Neuronal stem cell (in vitro differentiated cells): ENCODE data around the gene PRDM8.
A peak's percentile ranks its signal among the peaks of the same experiment; 100 is the strongest.

ENCODE experiments used
- DNase-seq: peaks from one replicate; pipeline ENCODE4 v3.0.0-alpha.2; 2013; ENCODE audit warnings: low spot score
- H2AFZ ChIP-seq: one replicate; pipeline ENCODE4 v1.6.1; 2013; ENCODE audit warnings: mild to moderate bottlenecking, low read length, inconsistent platforms
- H2AK5ac ChIP-seq: 2 replicates; pipeline ENCODE4 v1.6.1; 2013; ENCODE audit warnings: low read depth, mild to moderate bottlenecking, inconsistent platforms, low read length, moderate library complexity, mixed read lengths
- H2BK120ac ChIP-seq: 2 replicates; pipeline ENCODE4 v1.6.1; 2013; ENCODE audit warnings: low read depth, mild to moderate bottlenecking, inconsistent platforms, low read length, moderate library complexity, mixed read lengths
- H2BK12ac ChIP-seq: one replicate; pipeline ENCODE4 v1.6.1; 2013; ENCODE audit warnings: low read length, inconsistent platforms
- H2BK15ac ChIP-seq: 2 replicates; pipeline ENCODE4 v1.6.1; 2013; ENCODE audit warnings: mild to moderate bottlenecking, low read length, inconsistent platforms, mixed read lengths
- H2BK5ac ChIP-seq: one replicate; pipeline ENCODE4 v1.6.1; 2013; ENCODE audit warnings: inconsistent platforms, mild to moderate bottlenecking, low read length, moderate library complexity
- H3K14ac ChIP-seq: one replicate; pipeline ENCODE4 v1.6.1; 2013; ENCODE audit warnings: low read length, inconsistent platforms
- H3K18ac ChIP-seq: 2 replicates; pipeline ENCODE4 v1.6.1; 2013; ENCODE audit warnings: low read length, inconsistent platforms
- H3K23ac ChIP-seq: 2 replicates; pipeline ENCODE4 v1.6.1; 2013; ENCODE audit warnings: low read depth, mild to moderate bottlenecking, mixed read lengths, low read length, inconsistent platforms; ENCODE audit not compliant: poor library complexity
- H3K27ac ChIP-seq: replicated peaks from 3 replicates; pipeline ENCODE4 v1.5.1; 2013; ENCODE audit warnings: low read length, inconsistent platforms
- H3K27me3 ChIP-seq, 3 experiments: 2 replicates each; pipeline ENCODE4 v1.6.1; 2013; ENCODE audit warnings: low read length in 3 of 3, mild to moderate bottlenecking in 2 of 3, inconsistent platforms in 1 of 3, low read depth in 1 of 3, mixed read lengths in 1 of 3, moderate library complexity in 1 of 3; ENCODE audit not compliant: control insufficient read depth in 3 of 3, insufficient read depth in 3 of 3
- H3K36me3 ChIP-seq, 2 donors: replicated peaks in 1 of 2; 2 replicates each; pipeline ENCODE4 v1.6.1; 2013; ENCODE audit warnings: low read length in 2 of 2; ENCODE audit not compliant: control insufficient read depth in 2 of 2, insufficient read depth in 2 of 2
- H3K4ac ChIP-seq: 2 replicates; pipeline ENCODE4 v1.6.1; 2013; ENCODE audit warnings: inconsistent platforms, mild to moderate bottlenecking, low read length, moderate library complexity
- H3K4me1 ChIP-seq, 2 donors: 1 replicate in 1 of 2; 2 replicates in 1 of 2; pipeline ENCODE4 v1.6.1; 2013; ENCODE audit warnings: low read length in 2 of 2, low read depth in 1 of 2; ENCODE audit not compliant: control insufficient read depth in 2 of 2, insufficient read depth in 1 of 2
- H3K4me2 ChIP-seq: one replicate; pipeline ENCODE4 v1.6.1; 2013; ENCODE audit warnings: mild to moderate bottlenecking, low read length, inconsistent platforms; ENCODE audit not compliant: insufficient read depth, poor library complexity, severe bottlenecking
- H3K4me3 ChIP-seq, 2 donors: 2 replicates each; pipeline ENCODE4 v1.5.1; 2013; ENCODE audit warnings: low read length in 2 of 2, mild to moderate bottlenecking in 2 of 2, inconsistent platforms in 1 of 2, moderate library complexity in 1 of 2
- H3K79me1 ChIP-seq: one replicate; pipeline ENCODE4 v1.6.1; 2013; ENCODE audit warnings: low read depth, mild to moderate bottlenecking, inconsistent platforms, low read length, moderate library complexity
- H3K9ac ChIP-seq: one replicate; pipeline ENCODE4 v1.6.1; 2013; ENCODE audit warnings: mild to moderate bottlenecking, low read depth, low read length, inconsistent platforms; ENCODE audit not compliant: poor library complexity
- H3K9me3 ChIP-seq, 2 donors: replicated peaks in 1 of 2; 2 replicates each; pipeline versions ENCODE3 to v1.6.1; 2013; ENCODE audit warnings: low read length in 2 of 2, mild to moderate bottlenecking in 2 of 2, inconsistent platforms in 1 of 2, low read depth in 1 of 2, mixed read lengths in 1 of 2, moderate library complexity in 1 of 2; ENCODE audit not compliant: control insufficient read depth in 2 of 2, insufficient read depth in 1 of 2
- H4K8ac ChIP-seq: one replicate; pipeline ENCODE4 v1.6.1; 2013; ENCODE audit warnings: low read depth, mild to moderate bottlenecking, inconsistent platforms, low read length, moderate library complexity
- H4K91ac ChIP-seq: one replicate; pipeline ENCODE4 v1.6.1; 2013; ENCODE audit warnings: low read length, low read depth, mild to moderate bottlenecking, inconsistent platforms; ENCODE audit not compliant: poor library complexity
- WGBS, 2 donors: extraction: QIAGEN DNeasy Blood & Tissue Kit; methylation state at CpG; one replicate each; pipeline ENCODE4 v1.1.7; 2013; ENCODE audit warnings: missing lambda C conversion rate in 2 of 2, mixed read lengths in 1 of 2; ENCODE audit not compliant: insufficient read length in 2 of 2, insufficient replicate concordance in 1 of 2; ENCODE audit errors: extremely low coverage in 2 of 2; 5-methylcytosine and 5-hydroxymethylcytosine counted together

Gene PRDM8

GRCh38 chr4:80219301-80220025 is 22.2 kb downstream of the PRDM8 start:
- Histone ChIP-seq H2AK5ac (no peak overlapping the region), H3K27me3 (peaks cover 0 to 7% (median 0%) of the 10 kb centered on the region in 3 experiments), H2BK120ac (no peak overlapping the region), H3K4me3 (no peak overlapping the region), H4K91ac (no peak overlapping the region), H2BK5ac (no peak overlapping the region), H3K4me2 (no peak overlapping the region), H3K79me1 (no peaks in the 10 kb centered on the region), H3K9ac (no peak overlapping the region), H3K18ac (no peak overlapping the region), H2AFZ (no peak overlapping the region), H4K8ac (no peak overlapping the region), H3K4me1 (no peaks in the 10 kb centered on the region), H3K27ac (no peak overlapping the region), H3K23ac (no peak overlapping the region), H3K4ac (no peak overlapping the region), H2BK15ac (no peak overlapping the region), H2BK12ac (no peak overlapping the region), H3K9me3 (no peaks in the 10 kb centered on the region), H3K14ac (no peak overlapping the region), H3K36me3 (no peaks in the 10 kb centered on the region)
- WGBS, 2 donors, result no CpG with 5 or more reads among the region's 5 CpGs
- peak; percentile 51 for DNase-seq

DNA sequence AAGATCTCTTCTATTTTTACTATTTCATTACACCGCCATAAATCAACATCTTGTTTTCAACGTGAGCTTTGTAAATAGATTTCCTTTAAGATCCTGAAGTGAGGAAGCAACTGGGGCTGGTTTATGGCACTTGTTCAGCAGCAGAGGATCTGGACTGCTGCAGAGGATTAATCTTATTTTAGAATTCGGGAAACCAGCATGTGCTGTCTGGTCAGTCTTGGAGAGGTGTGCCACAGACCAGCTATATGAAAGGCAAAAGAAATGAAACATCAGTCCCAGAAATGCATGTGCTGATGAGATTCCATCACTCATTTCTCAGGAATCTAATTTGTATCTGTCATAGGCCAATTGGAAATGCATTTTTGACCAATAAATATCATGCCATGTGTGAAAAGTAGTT is 23.4 kb downstream of the PRDM8 start:
- Histone ChIP-seq H3K9me3 (no peaks in the 10 kb centered on the region), H3K79me1 (no peaks in the 10 kb centered on the region), H2BK5ac (no peak overlapping the region), H4K8ac (no peak overlapping the region), H3K27me3 (peaks cover 0 to 7% (median 0%) of the 10 kb centered on the region in 3 experiments), H2BK12ac (no peak overlapping the region), H3K4me3 (no peak overlapping the region), H3K18ac (no peak overlapping the region), H3K14ac (no peak overlapping the region), H2BK120ac (no peak overlapping the region), H3K9ac (no peak overlapping the region), H3K36me3 (no peaks in the 10 kb centered on the region), H3K4me1 (no peaks in the 10 kb centered on the region), H3K23ac (no peak overlapping the region), H4K91ac (no peak overlapping the region), H2AFZ (no peak overlapping the region), H2AK5ac (no peak overlapping the region), H3K27ac (no peak overlapping the region), H3K4me2 (no peak overlapping the region), H3K4ac (no peak overlapping the region), H2BK15ac (no peak overlapping the region)
- WGBS, 2 donors, result no CpG with 5 or more reads among the region's 3 CpGs
- no peak for DNase-seq

- Histone ChIP-seq H3K18ac (no peak overlapping the region), H3K4me1 (no peaks in the 10 kb centered on the region), H3K4me2 (no peak overlapping the region), H3K14ac (no peak overlapping the region), H3K4ac (no peak overlapping the region), H3K36me3 (no peaks in the 10 kb centered on the region), H2AFZ (no peak overlapping the region), H2BK12ac (no peak overlapping the region), H3K79me1 (no peaks in the 10 kb centered on the region), H3K9ac (no peak overlapping the region), H2BK15ac (no peak overlapping the region), H2BK5ac (no peak overlapping the region), H3K4me3 (no peak overlapping the region), H2BK120ac (no peak overlapping the region), H3K27me3 (peaks cover 0 to 7% (median 0%) of the 10 kb centered on the region in 3 experiments), H3K27ac (no peak overlapping the region), H2AK5ac (no peak overlapping the region), H3K9me3 (no peaks in the 10 kb centered on the region), H4K8ac (no peak overlapping the region), H3K23ac (no peak overlapping the region), H4K91ac (no peak overlapping the region)
- no peak for DNase-seq
These were observed 23.9 kb downstream of the PRDM8 start for GRCh38 chr4:80221161-80221560.

GRCh38 chr4:80225595-80225994 is 28.3 kb downstream of the PRDM8 start:
- H3K27me3 ChIP-seq, result peaks cover 0 to 2% (median 0%) of the 10 kb centered on the region in 3 experiments

More at GRCh38 chr4:80225595-80225994, 28.3 kb downstream of the PRDM8 start:
- Histone ChIP-seq H3K4me3 (no peak overlapping the region), H2BK12ac (no peak overlapping the region), H3K4me2 (no peak overlapping the region), H3K9me3 (no peaks in the 10 kb centered on the region), H3K9ac (no peak overlapping the region), H2AFZ (no peak overlapping the region), H2BK5ac (no peak overlapping the region), H4K8ac (no peak overlapping the region), H3K4me1 (no peaks in the 10 kb centered on the region), H3K27ac (no peak overlapping the region), H4K91ac (no peak overlapping the region), H3K14ac (no peak overlapping the region), H2AK5ac (no peak overlapping the region), H2BK15ac (no peak overlapping the region), H2BK120ac (no peak overlapping the region), H3K79me1 (no peaks in the 10 kb centered on the region), H3K4ac (no peak overlapping the region), H3K18ac (no peak overlapping the region), H3K36me3 (no peaks in the 10 kb centered on the region), H3K23ac (no peak overlapping the region)
- DNase-seq, result no peak
- no CpG with 5 or more reads among the region's 2 CpGs for WGBS, 2 donors
